Lower leg skin (tissue), 4 donors: ENCODE measurements around the gene SNAPC2. TPM values are rescaled to one million over a fixed set of nuclear protein-coding genes. Genes with fewer than 3 reads are reported as not detected.

Experiments
- DNase-seq, 2 donors: peaks; one replicate each; pipeline ENCODE4 v3.0.0-alpha.2; 2019; ENCODE audit warnings: low spot score in 2 of 2
- H3K4me3 ChIP-seq: fragments of 200-600 bp; sonication (generic); 2 replicates; pipeline ENCODE4 v1.5.1; 2017; ENCODE audit warnings: mild to moderate bottlenecking, low read depth; ENCODE audit not compliant: poor library complexity, severe bottlenecking
- POLR2A ChIP-seq, 2 donors: fragments of 450-650 bp; IDR thresholded peaks; one replicate each; pipeline ENCODE4 v1.6.1; 2016 to 2017; ENCODE audit warnings: antibody characterized with exemption in 2 of 2, mild to moderate bottlenecking in 1 of 2, moderate library complexity in 1 of 2
- WGBS, 2 donors: methylation state at CpG; one replicate each; pipeline ENCODE4 v1.1.5; 2018; 5-methylcytosine and 5-hydroxymethylcytosine counted together
- intact Hi-C: fragments of 100-400 bp; cut with DNase I; formaldehyde crosslinking; loops from one replicate; pipeline ENCODE4 v1.15.0; 2023; ENCODE audit warnings: low total_unique reads
- total RNA-seq, 4 donors: library from RNA; depleted of rRNA; stranded (reverse); fragments of >200 nt; gene quantifications; one replicate each; pipeline ENCODE4 v1.1.0, GENCODE V29; 2016
- TF ChIP-seq, protein P1 (sequence below), 3 donors: fragments of 450-650 bp; IDR thresholded peaks; one replicate each; pipeline ENCODE4 v1.5.1; 2016; ENCODE audit warnings: antibody characterized with exemption in 3 of 3, mild to moderate bottlenecking in 3 of 3, moderate library complexity in 2 of 3

SNAPC2 gene, protein sequence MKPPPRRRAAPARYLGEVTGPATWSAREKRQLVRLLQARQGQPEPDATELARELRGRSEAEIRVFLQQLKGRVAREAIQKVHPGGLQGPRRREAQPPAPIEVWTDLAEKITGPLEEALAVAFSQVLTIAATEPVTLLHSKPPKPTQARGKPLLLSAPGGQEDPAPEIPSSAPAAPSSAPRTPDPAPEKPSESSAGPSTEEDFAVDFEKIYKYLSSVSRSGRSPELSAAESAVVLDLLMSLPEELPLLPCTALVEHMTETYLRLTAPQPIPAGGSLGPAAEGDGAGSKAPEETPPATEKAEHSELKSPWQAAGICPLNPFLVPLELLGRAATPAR
- total RNA-seq: 10 to 100 TPM; 15.7 to 26.4 (median 24.6) TPM

DNA sequence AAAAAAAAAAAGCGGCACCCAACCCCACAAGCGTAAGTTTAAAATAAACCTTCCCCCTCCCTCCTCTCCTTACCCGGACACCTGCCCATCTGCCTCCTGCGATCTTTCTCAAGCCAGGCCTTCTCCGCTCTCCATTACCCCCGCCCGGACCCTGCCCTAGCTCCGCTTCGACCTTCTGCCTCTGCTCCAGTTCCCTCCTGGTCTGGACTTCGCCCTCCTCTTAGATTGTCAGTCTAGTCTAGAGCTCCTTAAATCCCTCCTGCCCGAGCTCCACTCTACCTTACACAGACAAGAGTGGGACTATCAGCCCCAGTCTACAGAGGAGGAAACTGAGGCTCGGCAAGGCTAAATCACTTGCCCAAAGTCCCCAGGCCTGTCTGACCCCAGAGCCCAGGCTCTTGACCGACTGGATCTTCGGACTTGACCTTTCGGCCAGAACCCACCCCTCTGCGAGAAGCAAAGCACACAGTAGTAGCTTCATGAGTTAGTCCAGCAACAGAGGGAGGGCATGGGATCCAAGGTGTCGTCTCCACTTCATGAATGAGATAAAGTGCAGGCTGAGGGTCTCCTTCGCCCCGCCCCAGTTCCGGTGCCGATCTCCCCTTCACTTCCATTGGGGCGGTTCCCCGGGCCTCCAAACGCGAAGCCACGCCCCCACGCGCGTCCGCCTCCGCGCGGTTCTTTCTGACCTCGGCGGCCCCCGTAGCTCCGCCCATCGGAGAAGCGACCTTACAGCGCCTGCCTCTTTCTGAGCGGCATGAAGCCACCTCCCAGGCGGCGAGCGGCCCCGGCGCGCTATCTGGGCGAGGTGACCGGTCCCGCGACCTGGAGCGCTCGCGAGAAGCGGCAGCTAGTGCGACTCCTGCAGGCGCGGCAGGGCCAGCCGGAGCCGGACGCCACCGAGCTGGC is at the start of gene SNAPC2:
Gene SNAPC2, plus strand, starts transcription at position 729 of the 909 bp plus-strand sequence. Its CDS starts 29 bp downstream, at position 758.
- 6 to 26% methylated on average over 18 to 60 of the region's 62 CpGs for WGBS, 2 donors
- DNase-seq: peak; percentile 96 to 99
- H3K4me3 ChIP-seq: peak within 1 kb of the TSS; percentile 54
- intact Hi-C loops: no loop called here
- TF ChIP-seq POLR2A (IDR thresholded peaks at IDR 0.05): no peak
- TF ChIP-seq, protein P1, sequence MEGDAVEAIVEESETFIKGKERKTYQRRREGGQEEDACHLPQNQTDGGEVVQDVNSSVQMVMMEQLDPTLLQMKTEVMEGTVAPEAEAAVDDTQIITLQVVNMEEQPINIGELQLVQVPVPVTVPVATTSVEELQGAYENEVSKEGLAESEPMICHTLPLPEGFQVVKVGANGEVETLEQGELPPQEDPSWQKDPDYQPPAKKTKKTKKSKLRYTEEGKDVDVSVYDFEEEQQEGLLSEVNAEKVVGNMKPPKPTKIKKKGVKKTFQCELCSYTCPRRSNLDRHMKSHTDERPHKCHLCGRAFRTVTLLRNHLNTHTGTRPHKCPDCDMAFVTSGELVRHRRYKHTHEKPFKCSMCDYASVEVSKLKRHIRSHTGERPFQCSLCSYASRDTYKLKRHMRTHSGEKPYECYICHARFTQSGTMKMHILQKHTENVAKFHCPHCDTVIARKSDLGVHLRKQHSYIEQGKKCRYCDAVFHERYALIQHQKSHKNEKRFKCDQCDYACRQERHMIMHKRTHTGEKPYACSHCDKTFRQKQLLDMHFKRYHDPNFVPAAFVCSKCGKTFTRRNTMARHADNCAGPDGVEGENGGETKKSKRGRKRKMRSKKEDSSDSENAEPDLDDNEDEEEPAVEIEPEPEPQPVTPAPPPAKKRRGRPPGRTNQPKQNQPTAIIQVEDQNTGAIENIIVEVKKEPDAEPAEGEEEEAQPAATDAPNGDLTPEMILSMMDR (IDR thresholded peaks at IDR 0.05): no peak

DNA sequence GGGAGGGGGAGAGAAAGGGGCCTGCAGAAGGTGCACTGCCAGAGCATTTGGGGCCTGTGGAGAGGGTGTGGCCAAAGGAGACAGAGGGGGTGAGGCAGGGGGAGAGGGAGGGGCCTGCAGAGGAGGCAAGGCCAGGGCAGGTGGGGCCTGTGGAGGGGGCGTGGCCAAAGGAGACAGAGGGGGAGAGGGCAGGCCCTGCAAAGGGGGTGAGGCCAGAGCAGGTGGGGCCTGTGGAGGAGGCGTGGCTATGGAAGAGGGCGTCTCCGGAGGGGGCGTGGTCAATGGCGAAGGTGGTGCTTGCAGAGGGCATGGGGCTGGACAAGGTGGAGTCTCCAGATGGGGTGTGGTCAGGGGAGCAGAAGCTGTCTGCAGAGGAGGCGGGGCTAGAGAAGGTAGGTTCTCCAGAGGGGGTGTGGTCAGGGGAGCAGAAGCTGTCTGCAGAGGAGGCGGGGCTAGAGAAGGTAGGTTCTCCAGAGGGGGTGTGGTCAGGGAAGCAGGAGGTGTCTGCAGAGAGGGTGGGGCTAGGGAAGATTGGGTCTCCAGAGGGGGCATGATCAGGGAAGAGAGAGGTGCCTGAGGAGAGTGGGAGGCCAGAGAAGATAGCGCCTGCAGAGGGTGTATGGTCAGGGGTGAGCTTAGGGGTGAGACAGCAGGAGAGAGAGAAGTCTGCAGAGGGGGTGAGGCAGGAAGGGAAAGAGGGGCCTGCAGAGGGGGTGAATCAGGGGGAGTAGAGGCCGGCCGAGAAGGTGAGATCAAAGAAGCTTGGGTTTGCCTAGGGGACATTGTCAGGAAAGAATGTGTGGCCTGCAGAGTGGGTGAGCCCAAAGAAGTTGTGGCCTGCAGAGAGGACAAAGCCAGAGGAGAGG is 49.3 kb upstream of the SNAPC2 start:
- intact Hi-C loops: no loop called here
- no peak overlapping the region for H3K4me3 ChIP-seq
- no peak for TF ChIP-seq POLR2A (IDR thresholded peaks at IDR 0.05)
- TF ChIP-seq, protein P1 (IDR thresholded peaks at IDR 0.05): no peak
- DNase-seq: peak in 1 of 2 donors; percentile 55
- WGBS, 2 donors: 41 to 55% methylated on average over 11 of the region's 11 CpGs

DNA sequence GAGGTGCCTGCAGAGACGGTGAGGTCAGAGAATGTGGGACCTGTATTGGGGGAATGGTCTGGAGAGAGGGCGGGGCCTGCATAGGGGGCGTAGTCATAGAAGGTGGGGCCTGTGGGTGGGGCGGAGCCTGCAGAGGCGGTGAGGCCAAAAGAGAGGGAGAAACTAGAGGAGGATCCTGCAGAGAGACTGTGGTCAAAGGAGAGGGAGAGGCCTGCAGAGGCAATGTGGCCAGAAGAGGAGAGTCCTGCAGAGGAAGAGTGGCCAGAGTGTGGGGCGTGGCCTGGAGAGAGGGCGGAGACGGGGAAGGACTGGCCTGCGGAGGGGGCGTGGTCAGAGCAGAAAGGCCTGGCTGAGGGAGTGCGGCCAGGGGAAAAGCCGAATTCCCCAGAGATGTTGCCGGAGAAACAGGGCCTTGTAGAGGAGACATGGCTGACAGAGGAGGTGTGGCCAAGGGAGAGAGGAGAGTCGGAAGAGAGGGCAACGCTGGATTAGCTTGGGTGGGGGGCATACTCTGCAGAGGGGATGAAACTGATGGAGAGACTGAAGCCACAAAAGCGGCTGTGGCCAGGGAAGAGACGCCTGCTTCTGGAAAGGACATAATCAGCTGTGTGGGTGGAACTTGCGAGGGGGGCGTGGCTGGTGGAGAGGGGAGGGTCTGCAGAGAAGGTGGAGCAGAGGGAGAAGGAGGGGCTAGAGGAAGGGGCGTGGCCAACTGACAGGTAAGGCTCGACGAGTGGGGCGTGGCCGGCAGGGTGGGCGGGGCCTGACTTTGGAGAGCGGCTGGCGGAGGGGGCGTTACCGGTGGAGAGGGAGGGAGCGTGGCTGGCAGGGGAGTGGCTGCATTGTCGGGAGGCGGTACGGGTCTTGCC is 48.5 kb upstream of the SNAPC2 start:
- DNase-seq: peak; percentile 90 to 96
- no peak overlapping the region for H3K4me3 ChIP-seq
- TF ChIP-seq POLR2A (IDR thresholded peaks at IDR 0.05): no peak
- TF ChIP-seq, protein P1 (IDR thresholded peaks at IDR 0.05): no peak
- 3 to 4% methylated on average over 33 of the region's 33 CpGs for WGBS, 2 donors
- intact Hi-C loops: no loop called here

DNA sequence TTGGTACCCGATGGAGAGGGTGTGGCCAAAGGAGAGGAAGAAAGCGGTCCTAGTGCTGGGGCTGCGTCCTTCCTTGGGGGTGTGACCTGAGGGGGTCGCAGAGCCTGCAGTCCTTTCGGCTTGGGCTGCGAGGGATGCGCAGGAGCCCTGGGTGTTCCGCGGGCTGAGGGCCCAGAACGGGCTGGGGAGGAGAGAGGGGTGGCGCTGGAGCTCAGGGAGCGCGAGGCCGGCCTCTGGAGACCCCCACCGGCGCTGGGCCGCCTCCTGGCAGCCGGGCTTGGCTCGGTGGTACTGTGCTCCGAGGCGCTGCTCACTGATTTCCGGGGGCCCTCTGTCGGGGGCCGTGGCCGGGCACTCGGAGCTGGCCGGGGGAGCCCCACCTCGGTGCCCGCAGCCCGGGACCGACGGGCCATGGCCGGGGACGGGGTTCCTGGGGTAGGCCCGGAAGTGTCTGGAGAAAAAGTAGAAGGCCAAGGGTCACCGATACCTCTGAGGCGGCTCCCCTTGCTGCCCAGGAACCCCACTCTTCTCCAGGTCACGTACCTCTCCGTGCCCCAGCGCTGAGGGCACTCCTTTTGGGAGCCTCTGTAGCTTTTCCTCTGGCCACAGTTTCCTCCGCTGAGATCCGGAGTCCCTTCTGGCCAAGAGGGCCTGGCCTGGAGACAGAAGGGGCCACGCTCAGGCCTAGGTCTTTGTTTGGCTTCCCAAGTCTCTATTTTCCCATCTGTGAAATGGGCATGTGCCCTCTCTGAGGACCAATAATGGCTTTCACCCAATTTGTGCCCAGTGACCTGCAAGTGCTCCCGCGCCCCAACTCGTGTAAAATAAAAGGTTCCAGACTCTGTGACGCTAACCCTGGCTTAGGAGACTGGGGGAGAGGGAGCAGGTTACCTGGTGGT is 47.6 kb upstream of the SNAPC2 start:
- no peak for TF ChIP-seq POLR2A (IDR thresholded peaks at IDR 0.05)
- TF ChIP-seq, protein P1 (IDR thresholded peaks at IDR 0.05): no peak
- DNase-seq: no peak
- WGBS, 2 donors: 52 to 58% methylated on average over 44 to 47 of the region's 47 CpGs
- intact Hi-C loops: no loop called here
- no peak overlapping the region for H3K4me3 ChIP-seq
